H1 (cell line): ENCODE measurements around the gene ELL2. TPM values are rescaled to one million over a fixed set of nuclear protein-coding genes. Genes with fewer than 3 reads are reported as not detected.

Experiments used
- CTCF ChIA-PET: fragments of 300-600 bp; sonication (Branson Sonifier 250); formaldehyde crosslinking; loops from one replicate; lab custom pipeline; 2021; ENCODE audit not compliant: partially characterized antibody; lab: Charles Lee
- POLR2A ChIA-PET: fragments of 300-600 bp; sonication (Branson Sonifier 250); formaldehyde crosslinking; loops from one replicate; lab custom pipeline; 2021; ENCODE audit warnings: inconsistent platforms; ENCODE audit not compliant: partially characterized antibody; lab: Charles Lee
- DNase-seq, 2 experiments: peaks; one replicate each; pipeline versions ENCODE4 v3.0.0 to v3.0.0-alpha.2; 2010 to 2022; ENCODE audit warnings: low spot score in 2 of 2, low read depth in 1 of 2, mixed read lengths in 1 of 2
- FAIRE-seq: peaks from 2 replicates; lab custom pipeline; 2011; peaks lifted over from hg19 to GRCh38; lab: Jason Lieb, UNC
- H2AFZ ChIP-seq: 2 replicates; pipeline ENCODE4 v1.8.1; 2012; ENCODE audit warnings: low read length, inconsistent platforms
- H2AK5ac ChIP-seq: 2 replicates; pipeline ENCODE4 v1.6.1; 2013; ENCODE audit warnings: low read depth, low read length
- H2BK120ac ChIP-seq: replicated peaks from 2 replicates; pipeline ENCODE3; 2013; ENCODE audit warnings: low read depth, low read length, inconsistent platforms
- H2BK12ac ChIP-seq: 2 replicates; pipeline ENCODE4 v1.6.1; 2013; ENCODE audit warnings: low read depth, low read length
- H2BK15ac ChIP-seq: 2 replicates; pipeline ENCODE4 v1.6.1; 2013; ENCODE audit warnings: low read length
- H2BK20ac ChIP-seq: 2 replicates; pipeline ENCODE4 v1.6.1; 2013; ENCODE audit warnings: low read length
- H2BK5ac ChIP-seq: 2 replicates; pipeline ENCODE4 v1.6.1; 2013; ENCODE audit warnings: low read depth, low read length
- H3K14ac ChIP-seq: 2 replicates; pipeline ENCODE4 v1.6.1; 2013; ENCODE audit warnings: inconsistent platforms; ENCODE audit not compliant: insufficient read length
- H3K18ac ChIP-seq: 2 replicates; pipeline ENCODE4 v1.6.1; 2013; ENCODE audit warnings: low read length; ENCODE audit errors: extremely low read depth
- H3K23ac ChIP-seq: 2 replicates; pipeline ENCODE4 v1.6.1; 2013; ENCODE audit warnings: inconsistent platforms; ENCODE audit not compliant: insufficient read length
- H3K23me2 ChIP-seq: 2 replicates; pipeline ENCODE4 v1.6.1; 2013; ENCODE audit warnings: low read depth, low read length
- H3K27ac ChIP-seq: 2 replicates; pipeline ENCODE4 v1.6.1; 2011; ENCODE audit warnings: low read depth, low read length, inconsistent platforms
- H3K27me3 ChIP-seq, 4 experiments: replicated peaks in 1 of 4; 1 replicate in 1 of 4; 2 replicates in 3 of 4; pipeline versions ENCODE4 v1.6.1 to v1.8.1; 2011 to 2013; ENCODE audit warnings: low read length in 3 of 4, mild to moderate bottlenecking in 3 of 4, inconsistent platforms in 2 of 4, mixed read lengths in 2 of 4, moderate library complexity in 1 of 4; ENCODE audit not compliant: control insufficient read depth in 3 of 4, insufficient read depth in 3 of 4; ENCODE audit errors: extremely low read depth in 1 of 4
- H3K36me3 ChIP-seq, 4 experiments: 2 replicates each; pipeline versions ENCODE4 v1.6.1 to v1.8.1; 2011 to 2013; ENCODE audit warnings: mild to moderate bottlenecking in 4 of 4, low read length in 3 of 4, moderate library complexity in 2 of 4, control low read depth in 1 of 4, inconsistent platforms in 1 of 4; ENCODE audit not compliant: insufficient read depth in 4 of 4, control insufficient read depth in 2 of 4
- H3K4ac ChIP-seq: replicated peaks from 2 replicates; pipeline ENCODE3; 2013; ENCODE audit warnings: low read length, low read depth, mixed read lengths, inconsistent platforms; ENCODE audit not compliant: insufficient read length
- H3K4me1 ChIP-seq, 4 experiments: replicated peaks in 1 of 4; 1 replicate in 1 of 4; 2 replicates in 3 of 4; pipeline versions ENCODE4 v1.6.1 to v1.8.1; 2011 to 2013; ENCODE audit warnings: low read length in 3 of 4, inconsistent platforms in 2 of 4, mixed read lengths in 1 of 4; ENCODE audit not compliant: insufficient read depth in 4 of 4, control insufficient read depth in 3 of 4
- H3K4me2 ChIP-seq, 2 experiments: 2 replicates each; pipeline versions ENCODE4 v1.6.1 to v1.8.1; 2011 to 2013; ENCODE audit warnings: low read depth in 2 of 2, low read length in 2 of 2, control low read depth in 1 of 2, inconsistent platforms in 1 of 2, mild to moderate bottlenecking in 1 of 2; ENCODE audit not compliant: insufficient read depth in 1 of 2
- H3K4me3 ChIP-seq, 4 experiments: fragments of 200-600, 300-600 bp in 1 of 4; sonication (generic), shearing (Covaris generic), sonication (Bioruptor Twin) in 1 of 4; 2 replicates each; pipeline versions ENCODE4 v1.5.1 to v1.8.1; 2011 to 2016; ENCODE audit warnings: low read length in 4 of 4, low read depth in 3 of 4, control low read depth in 2 of 4, inconsistent platforms in 2 of 4, mild to moderate bottlenecking in 2 of 4, mixed read lengths in 1 of 4, moderate library complexity in 1 of 4; ENCODE audit not compliant: insufficient read depth in 2 of 4; ENCODE audit errors: extremely low read depth in 1 of 4
- H3K56ac ChIP-seq: replicated peaks from 2 replicates; pipeline ENCODE3; 2013; ENCODE audit warnings: low read depth, mild to moderate bottlenecking, mixed read lengths, low read length, inconsistent platforms; ENCODE audit not compliant: insufficient read length
- H3K79me1 ChIP-seq: 2 replicates; pipeline ENCODE4 v1.6.1; 2013; ENCODE audit warnings: low read depth, low read length, control low read depth
- H3K79me2 ChIP-seq, 2 experiments: 2 replicates each; pipeline versions ENCODE4 v1.6.1 to v1.8.1; 2012 to 2013; ENCODE audit warnings: low read length in 2 of 2, mild to moderate bottlenecking in 2 of 2, inconsistent platforms in 1 of 2; ENCODE audit not compliant: insufficient read depth in 2 of 2, control insufficient read depth in 1 of 2
- H3K9ac ChIP-seq, 4 experiments: replicated peaks in 1 of 4; 1 replicate in 1 of 4; 2 replicates in 3 of 4; pipeline versions ENCODE4 v1.6.1 to v1.8.1; 2011 to 2013; ENCODE audit warnings: low read depth in 3 of 4, low read length in 3 of 4, control low read depth in 2 of 4, mild to moderate bottlenecking in 2 of 4, moderate library complexity in 2 of 4, inconsistent platforms in 1 of 4; ENCODE audit errors: extremely low read depth in 1 of 4
- H3K9me3 ChIP-seq, 2 experiments: 2 replicates each; pipeline versions ENCODE4 v1.6.1 to v1.8.1; 2012 to 2013; ENCODE audit warnings: mild to moderate bottlenecking in 2 of 2, moderate library complexity in 2 of 2, control low read depth in 1 of 2, inconsistent platforms in 1 of 2, low read depth in 1 of 2, low read length in 1 of 2, mixed read lengths in 1 of 2; ENCODE audit not compliant: insufficient read depth in 2 of 2
- H4K20me1 ChIP-seq, 2 experiments: replicated peaks in 1 of 2; 2 replicates each; pipeline versions ENCODE3 to v1.8.1; 2011 to 2013; ENCODE audit warnings: inconsistent platforms in 2 of 2, low read length in 2 of 2, mild to moderate bottlenecking in 1 of 2; ENCODE audit not compliant: insufficient read depth in 2 of 2, control insufficient read depth in 1 of 2
- H4K5ac ChIP-seq: 2 replicates; pipeline ENCODE4 v1.6.1; 2013; ENCODE audit warnings: low read length, low read depth, mixed read lengths, inconsistent platforms; ENCODE audit not compliant: insufficient read length
- H4K8ac ChIP-seq: 2 replicates; pipeline ENCODE4 v1.8.0; 2013; ENCODE audit warnings: mild to moderate bottlenecking, moderate library complexity, low read length, inconsistent platforms; ENCODE audit not compliant: insufficient read depth; ENCODE audit errors: extremely low read depth
- H4K91ac ChIP-seq: replicated peaks from 2 replicates; pipeline ENCODE3; 2013; ENCODE audit warnings: low read length, mixed read lengths, inconsistent platforms; ENCODE audit not compliant: insufficient read length
- ASH2L ChIP-seq: fragments of 200-600, 300-600 bp; sonication (generic); IDR thresholded peaks from one replicate; pipeline ENCODE4 v1.7.1; 2017; ENCODE audit warnings: low read length
- BRCA1 ChIP-seq: IDR thresholded peaks from 2 replicates; pipeline ENCODE4 v1.6.1; 2012; ENCODE audit warnings: low read depth, low read length, improper control_type of control experiment
- CTBP2 ChIP-seq: IDR thresholded peaks from 2 replicates; pipeline ENCODE4 v1.7.0; 2011; ENCODE audit warnings: borderline replicate concordance, mild to moderate bottlenecking, moderate library complexity, mixed read lengths, low read length; ENCODE audit not compliant: insufficient read depth, insufficient read length
- E2F6 ChIP-seq: IDR thresholded peaks from 2 replicates; pipeline ENCODE4 v1.6.1; 2012; ENCODE audit warnings: inconsistent platforms
- JUND ChIP-seq: IDR thresholded peaks from 2 replicates; pipeline ENCODE4 v1.6.1; 2011; ENCODE audit warnings: mild to moderate bottlenecking, improper control_type of control experiment, low read length
- PHF8 ChIP-seq: fragments of 200-600 bp; sonication (generic); conservative IDR thresholded peaks from 2 replicates; pipeline ENCODE4 v1.7.1; 2012; ENCODE audit warnings: low read depth, mild to moderate bottlenecking, inconsistent platforms, low read length, moderate library complexity
- RNF2 ChIP-seq: fragments of 200-900, 300-1000 bp; sonication (generic); IDR thresholded peaks from 2 replicates; pipeline ENCODE4 v1.7.1; 2016; ENCODE audit warnings: borderline replicate concordance, low read depth, mild to moderate bottlenecking, antibody characterized with exemption, low read length; ENCODE audit not compliant: poor library complexity, severe bottlenecking; ENCODE audit errors: missing control alignments
- WGBS, 2 experiments: shearing (Covaris generic) in 1 of 2; methylation state at CpG; one replicate each; pipeline versions ENCODE4 v1.1.6 to v1.1.7; 2013 to 2015; ENCODE audit warnings: low lambda C conversion rate in 2 of 2, mixed read lengths in 2 of 2, inconsistent platforms in 1 of 2, low coverage in 1 of 2, missing lambda C conversion rate in 1 of 2; ENCODE audit not compliant: insufficient replicate concordance in 2 of 2, insufficient coverage in 1 of 2, insufficient read length in 1 of 2; ENCODE audit errors: extremely low coverage in 1 of 2, missing lambda C conversion rate in 1 of 2; 5-methylcytosine and 5-hydroxymethylcytosine counted together
- polyA plus RNA-seq, 7 experiments: library from polyadenylated mRNA; depleted of rRNA in 3 of 7; stranded (reverse) in 5 of 7; unstranded in 2 of 7; fragments of >200 nt in 5 of 7; fragments of 200-250 nt in 2 of 7; gene quantifications; 1 replicate in 5 of 7; 2 replicates in 1 of 7; 4 replicates in 1 of 7; pipeline versions ENCODE4 v1.2.1 to v1.2.3, GENCODE V29; 2011 to 2013; ENCODE audit warnings: missing spikeins in 2 of 7, mixed read lengths in 2 of 7
- total RNA-seq: library from RNA; stranded (reverse); fragmentation: NEBNext Ultra II Directional; extraction: Animal tissue kit (Norgen Biotek cat#: 25700); gene quantifications from 2 replicates; pipeline ENCODE4 v1.2.1, GENCODE V29; 2021

ELL2 gene
- total and polyA plus RNA-seq, 2 of the 8 experiments (the other 6 are each of a cell fraction or from before 2014, with no cell fraction given) = 6.3 to 29.4 TPM

DNA sequence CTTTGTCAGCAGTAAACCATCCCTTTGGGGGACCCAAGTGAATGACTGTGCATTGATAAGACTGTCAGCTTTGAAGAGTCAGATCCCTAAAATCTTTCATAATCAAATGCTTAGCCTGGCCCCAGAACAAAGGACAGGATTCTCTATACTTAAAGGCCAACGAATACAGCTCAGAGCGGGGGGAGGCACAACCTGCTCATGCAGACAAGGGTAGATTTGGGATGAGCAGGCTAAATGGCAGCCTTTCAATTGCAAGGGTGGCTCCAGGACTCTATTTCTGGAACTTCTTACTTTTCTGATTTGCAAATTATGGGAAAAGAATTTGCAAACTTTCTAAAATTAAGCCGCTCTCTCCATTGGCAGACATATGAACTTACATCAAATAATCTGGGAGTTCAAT lies 66.4 kb downstream of the ELL2 start:
- H3K9me3 ChIP-seq = peaks cover 0 to 2% of the 10 kb centered on the region in 2 experiments; a peak in 1 of 4 replicates
- H3K27me3 ChIP-seq = no peaks in the 10 kb centered on the region
- H4K5ac ChIP-seq = no peak overlapping the region
- no peak overlapping the region for H2BK120ac ChIP-seq
- H2BK12ac ChIP-seq = no peak overlapping the region
- H3K79me2 ChIP-seq = no peaks in the 10 kb centered on the region
- no peak overlapping the region for H3K23ac ChIP-seq
- 38% methylated on average over 3 of the region's 3 CpGs; no CpG with 5 or more reads in 1 of the 2 experiments for WGBS, 2 experiments
- peaks cover 0 to 13% (median under 1%) of the 10 kb centered on the region in 4 experiments; a peak in 3 of 8 replicates for H3K36me3 ChIP-seq
- no peak for FAIRE-seq
- H3K4me2 ChIP-seq = peak overlapping the region in 1 of 2 experiments; percentile 35; a peak in 1 of 4 replicates
- H3K23me2 ChIP-seq = no peaks in the 10 kb centered on the region
- peaks cover 0 to 14% (median 7%) of the 10 kb centered on the region in 4 experiments; a peak in 4 of 7 replicates for H3K4me1 ChIP-seq
- no peak overlapping the region for H3K9ac ChIP-seq
- no peak overlapping the region for H3K18ac ChIP-seq
- H2BK20ac ChIP-seq = no peak overlapping the region
- CTCF ChIA-PET = interaction anchor here (1.0 to 1.8 kb wide), 5 partner anchors 21 to 440 kb away, joined by 3 to 12 read pairs (median 4); no protein-coding TSS in a partner anchor
- no peak overlapping the region for H3K14ac ChIP-seq
- H4K8ac ChIP-seq = no peak overlapping the region
- TF ChIP-seq JUND (no peak), PHF8 (no peak), BRCA1 (no peak), RNF2 (no peak), CTBP2 (no peak), E2F6 (no peak), ASH2L (no peak)
- H3K27ac ChIP-seq = no peak overlapping the region
- no peak overlapping the region for H2AK5ac ChIP-seq
- H2BK15ac ChIP-seq = no peak overlapping the region
- DNase-seq = peak in 1 of 2 experiments; percentile 2
- no peak overlapping the region for H4K91ac ChIP-seq
- peak overlapping the region in 1 of 4 experiments; percentile 11; a peak in 1 of 8 replicates for H3K4me3 ChIP-seq
- no peak overlapping the region for H2BK5ac ChIP-seq
- H3K4ac ChIP-seq = no peak overlapping the region
- H4K20me1 ChIP-seq = no peaks in the 10 kb centered on the region
- POLR2A ChIA-PET = interaction anchor here (0.9 to 1.1 kb wide), 3 partner anchors 65 to 69 kb away, joined by 4 to 5 read pairs (median 5); partner anchors contain the start of gene ELL2
- H2AFZ ChIP-seq = no peak overlapping the region
- no peak overlapping the region for H3K56ac ChIP-seq
- H3K79me1 ChIP-seq = no peaks in the 10 kb centered on the region
